ENCODE data around the gene OR7A5. TPM values are rescaled to one million over a fixed set of nuclear protein-coding genes. Genes with fewer than 3 reads are reported as not detected.
"Not testable (repeated sequence)": the region's sequence is repeated elsewhere in the genome, so short reads cannot be mapped to it uniquely, and the experiment has no call there.

The OR7A5 gene
- total RNA-seq, 1 donor from 2014 or later, result not detected

DNA sequence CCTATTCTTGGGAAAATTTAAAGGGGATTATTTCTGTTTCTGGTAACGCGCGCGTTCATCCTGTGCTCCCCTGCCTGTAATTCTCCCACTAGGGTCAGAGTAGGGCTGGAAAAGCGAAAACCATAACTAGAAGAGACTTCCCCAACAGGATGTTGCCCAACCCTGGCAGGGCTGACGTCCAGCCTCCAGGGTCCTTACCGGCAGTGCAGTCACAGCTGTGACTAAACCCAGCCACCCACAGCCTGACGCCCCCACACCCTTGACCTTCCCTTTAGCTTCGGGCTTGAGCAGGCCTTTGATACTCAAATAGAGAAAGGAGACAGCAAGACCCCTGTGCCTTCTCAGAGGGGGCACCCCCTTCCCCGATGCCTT, 50.3 kb downstream of the OR7A5 start:
- ATAC-seq, result peak; percentile 66

DNA sequence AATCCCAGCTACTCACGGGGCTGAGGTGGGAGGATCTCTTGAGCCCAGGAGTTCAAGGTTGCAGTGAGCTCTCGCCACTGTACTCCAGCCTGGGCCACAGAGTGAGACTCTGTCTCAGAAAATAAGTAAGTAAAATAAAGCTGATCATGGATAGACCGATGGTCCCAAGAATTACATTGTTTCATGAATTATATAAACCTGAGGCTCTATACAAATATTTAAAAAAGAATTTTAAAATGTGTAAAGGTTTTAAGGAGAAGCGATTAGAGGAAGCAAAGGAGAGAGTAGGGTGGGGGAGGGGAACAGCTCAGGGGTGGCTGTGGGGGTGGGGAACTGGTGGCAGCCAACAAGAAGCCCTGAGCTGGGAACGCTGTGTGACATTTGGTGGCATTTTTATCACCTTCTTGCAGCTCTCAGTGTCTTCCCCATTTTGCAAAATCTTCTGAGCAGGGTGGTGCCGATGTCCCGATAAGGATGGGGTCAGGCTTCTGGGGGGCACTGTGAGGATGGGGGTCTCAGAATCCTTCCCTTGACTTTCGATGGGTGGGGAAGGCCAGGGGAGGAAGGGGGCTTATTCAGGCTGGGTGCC, 51.5 kb downstream of the OR7A5 start:
- ATAC-seq, result not testable (repeated sequence)

DNA sequence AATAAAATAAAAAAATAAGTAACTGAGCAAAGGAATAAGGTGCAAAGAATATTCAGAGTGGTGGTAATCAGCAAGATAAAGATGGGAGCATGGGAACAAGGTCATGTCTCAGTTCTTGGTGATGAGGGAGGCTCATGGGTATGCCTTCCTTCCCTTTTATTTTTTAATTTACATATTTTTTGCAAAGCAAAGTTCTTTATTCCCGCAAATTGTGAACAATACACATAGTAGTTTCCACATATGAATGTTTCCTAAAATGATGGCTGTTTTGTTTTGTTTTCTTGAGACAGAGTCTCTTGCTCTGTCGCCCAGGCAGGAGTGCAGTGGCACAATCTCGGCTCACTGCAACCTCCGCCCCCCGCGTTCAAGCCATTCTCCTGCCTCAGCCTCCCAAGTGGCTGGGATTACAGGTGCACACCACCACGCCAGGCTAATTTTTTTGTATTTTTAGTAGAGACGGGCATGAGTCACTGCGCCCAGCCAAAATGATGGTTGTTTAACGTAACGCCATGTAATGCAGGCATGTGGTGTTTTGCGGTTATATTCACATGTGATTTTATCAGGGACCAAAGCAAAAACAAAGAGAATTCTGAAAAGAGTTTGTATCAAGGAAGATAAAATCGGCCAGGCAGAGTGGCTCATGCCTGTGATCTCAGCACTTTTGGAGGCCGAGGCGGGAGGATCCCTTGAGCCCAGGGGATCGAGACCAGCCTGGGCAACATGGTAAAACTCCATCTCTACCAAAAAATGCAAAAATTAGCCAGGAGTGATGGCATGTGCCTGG, 52.2 kb downstream of the OR7A5 start:
- no peak for ATAC-seq

DNA sequence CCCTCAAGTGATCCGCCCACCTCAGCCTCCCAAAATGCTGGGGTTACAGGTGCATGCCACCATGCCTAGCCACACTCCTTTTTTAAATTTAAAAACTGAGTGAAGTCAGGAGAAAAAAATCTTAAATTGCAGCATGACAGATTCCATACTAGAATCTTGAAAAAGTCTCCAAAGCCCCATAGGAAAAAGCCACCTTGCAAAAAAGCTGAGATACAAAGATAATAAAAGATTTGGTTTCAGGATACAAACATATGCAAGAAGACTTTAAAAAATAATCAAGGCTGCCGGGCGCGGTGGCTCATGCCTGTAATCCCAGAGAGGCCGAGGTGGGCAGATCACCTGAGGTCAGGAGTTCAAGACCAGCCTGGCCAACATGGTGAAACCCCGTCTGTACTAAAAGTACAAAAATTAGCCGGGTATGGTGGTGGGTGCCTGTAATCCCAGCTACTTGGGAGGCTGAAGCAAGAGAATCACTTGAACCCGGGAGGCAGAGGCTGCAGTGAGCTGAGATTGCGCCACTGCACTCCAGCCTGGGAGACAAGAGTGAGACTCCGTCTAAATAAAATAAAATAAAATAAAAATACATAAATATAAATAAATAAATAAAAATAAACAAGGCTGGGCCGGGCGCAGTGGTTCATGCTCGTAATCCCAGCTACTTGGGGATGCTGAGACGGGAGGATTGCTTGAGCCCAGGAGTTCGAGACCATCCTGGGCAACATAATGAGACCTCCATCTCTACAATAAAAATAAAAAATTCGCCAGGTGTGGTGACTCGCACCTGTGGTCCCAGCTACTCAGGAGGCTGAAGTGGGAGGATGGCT, 53.1 kb downstream of the OR7A5 start:
- not testable (repeated sequence) for ATAC-seq

DNA sequence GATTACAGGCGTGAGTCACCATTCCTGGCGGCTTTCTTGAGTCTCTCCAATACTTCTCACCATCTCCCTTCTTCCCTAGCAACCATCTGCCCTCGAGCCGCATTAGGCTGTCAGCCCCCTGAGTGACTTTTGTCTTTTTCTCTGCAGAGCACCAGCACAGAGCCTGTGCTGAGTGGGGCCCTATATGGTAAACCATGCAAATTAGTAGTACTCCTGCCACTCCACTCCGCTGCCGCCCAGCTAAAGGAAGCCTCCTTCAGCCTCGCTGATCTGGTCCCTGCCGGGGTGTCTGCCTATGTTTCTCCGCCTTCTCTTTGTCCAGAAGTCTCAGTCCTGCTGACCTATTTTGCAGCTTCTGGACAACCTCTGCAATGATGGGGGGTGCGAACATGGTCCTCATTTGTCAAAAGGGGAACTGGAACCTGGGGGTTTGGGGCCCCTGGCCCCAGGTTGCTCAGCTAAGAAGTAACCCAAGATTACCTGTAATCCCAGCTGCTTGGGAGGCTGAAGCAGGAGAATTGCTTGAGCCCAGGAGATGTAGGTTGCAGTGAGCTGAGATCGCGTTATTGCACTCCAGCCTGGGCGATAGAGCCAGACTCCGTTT, 54.3 kb downstream of the OR7A5 start:
- not testable (repeated sequence) for ATAC-seq

DNA sequence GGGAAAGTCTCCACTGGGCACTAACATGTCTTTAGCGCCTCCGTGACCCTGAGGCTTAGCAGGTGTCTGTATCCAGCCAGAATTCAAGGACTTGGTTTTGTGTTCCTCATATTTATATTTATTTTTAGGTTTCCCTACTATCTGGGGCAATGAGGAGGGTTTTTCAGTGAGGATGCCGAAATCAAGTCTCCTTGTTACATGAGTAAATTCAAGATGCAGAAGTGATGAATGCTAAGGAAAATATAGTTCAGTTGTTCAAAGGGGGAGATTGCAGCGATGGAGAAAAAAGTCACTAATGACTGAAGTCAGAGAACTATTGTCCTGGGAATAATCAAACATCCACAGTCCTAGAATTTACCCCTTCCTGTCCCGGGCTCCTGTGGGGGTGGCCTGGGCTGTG, 55.8 kb downstream of the OR7A5 start:
- no peak for ATAC-seq

DNA sequence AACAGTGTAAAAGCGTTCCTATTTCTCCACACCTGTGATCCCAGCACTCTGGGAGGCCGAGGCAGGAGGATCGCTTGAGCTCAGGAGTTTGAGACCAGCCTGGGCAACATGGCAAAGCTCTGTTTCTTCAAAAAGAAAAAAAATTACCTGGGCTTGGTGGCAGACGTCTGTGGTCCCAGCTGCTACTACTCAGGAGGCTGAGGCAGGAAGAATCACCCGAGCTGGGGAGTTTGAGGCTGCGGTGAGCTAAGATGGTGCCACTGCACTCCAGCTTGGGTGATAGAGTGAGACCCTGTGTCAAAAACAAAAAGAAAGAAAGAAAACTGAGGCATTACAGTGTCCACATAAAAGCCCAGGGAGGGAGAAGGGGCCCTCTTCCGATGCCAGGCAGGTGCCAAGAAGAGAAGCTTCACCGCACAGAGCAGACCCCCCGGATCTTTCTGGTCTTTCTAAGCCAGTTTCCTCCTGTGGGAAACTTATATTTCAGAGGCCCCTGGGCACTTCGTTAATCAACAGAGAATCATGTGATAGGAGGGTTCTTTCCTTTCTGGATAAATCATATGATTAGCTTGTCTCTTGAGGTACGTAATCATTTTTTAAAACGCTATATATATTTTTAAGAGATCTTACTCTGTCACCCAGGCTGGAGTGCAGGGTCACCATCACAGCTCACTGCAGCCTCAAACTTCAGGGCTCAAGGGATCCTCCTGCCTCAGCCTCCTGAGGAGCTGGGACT, 56.7 kb downstream of the OR7A5 start, which contains the start of gene ADGRE2:
ADGRE2 (minus strand) TSS at position 451 of the 736 bp plus-strand sequence. CDS start 1,804 bp downstream, outside the sequence.
- not testable (repeated sequence) for ATAC-seq

DNA sequence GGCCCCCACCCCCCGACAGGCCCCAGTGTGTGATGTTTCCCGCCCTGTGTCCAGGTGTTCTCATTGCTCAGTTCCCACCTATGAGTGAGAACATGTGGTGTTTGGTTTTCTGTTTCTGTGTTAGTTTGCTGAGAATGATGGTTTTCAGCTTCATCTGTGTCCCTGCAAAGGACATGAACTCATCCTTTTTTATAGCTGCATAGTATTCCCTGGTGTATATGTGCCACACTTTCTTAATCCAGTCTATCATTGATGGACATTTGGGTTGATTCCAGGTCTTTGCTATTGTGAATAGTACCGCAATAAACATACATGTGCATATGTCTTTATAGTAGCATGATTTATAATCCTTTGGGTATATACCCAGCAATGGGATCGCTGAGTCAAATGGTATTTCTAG, 57.3 kb downstream of the OR7A5 start:
- not testable (repeated sequence) for ATAC-seq

Other genes with a start within 250 kb of the OR7A5 start
- gene ADGRE3, start 160.3 kb downstream of the OR7A5 start, total RNA-seq, result 0.12 TPM
- gene ZNF333, start 145.1 kb downstream of the OR7A5 start, total RNA-seq, result 3.5 TPM
- gene ADGRE2, start 56.6 kb downstream of the OR7A5 start, total RNA-seq, result 1.5 TPM
- gene OR7C1, start within 50 bp of the OR7A5 start, total RNA-seq, result not detected
- gene OR7A10, start 13.7 kb upstream of the OR7A5 start, total RNA-seq, result not detected
- not detected for gene OR7A17, start 50.9 kb upstream of the OR7A5 start, total RNA-seq
- gene OR7C2, start 106.3 kb upstream of the OR7A5 start, total RNA-seq, result not detected
- gene SLC1A6, start 144.7 kb upstream of the OR7A5 start, total RNA-seq, result not detected
- 0.16 TPM for gene CASP14, start 214.3 kb upstream of the OR7A5 start, total RNA-seq
- not detected for gene OR1I1, start 247.0 kb upstream of the OR7A5 start, total RNA-seq